Osteoblast (primary cell): ENCODE results near the gene CMTM1. TPM values are rescaled to one million over a fixed set of nuclear protein-coding genes. Genes with fewer than 3 reads are reported as not detected.

Source experiments
- DNase-seq: peaks from one replicate; pipeline ENCODE4 v3.0.0; 2011; ENCODE audit warnings: low spot score, mixed read lengths; ENCODE audit not compliant: insufficient read length; ENCODE audit errors: missing footprints
- H2AFZ ChIP-seq: 2 replicates; pipeline ENCODE4 v1.6.0; 2011; ENCODE audit warnings: mild to moderate bottlenecking, low read length
- H3K27ac ChIP-seq: 2 replicates; pipeline ENCODE4 v1.5.1; 2011; ENCODE audit warnings: mild to moderate bottlenecking, low read depth, low read length, moderate library complexity
- H3K27me3 ChIP-seq: 2 replicates; pipeline ENCODE4 v1.6.0; 2012; ENCODE audit warnings: mild to moderate bottlenecking, control low read depth, inconsistent platforms, low read length, moderate library complexity; ENCODE audit not compliant: insufficient read depth
- H3K36me3 ChIP-seq: 2 replicates; pipeline ENCODE4 v1.5.1; 2011; ENCODE audit warnings: mild to moderate bottlenecking, low read length, control low read depth, moderate library complexity; ENCODE audit not compliant: insufficient read depth
- H3K4me1 ChIP-seq: 2 replicates; pipeline ENCODE4 v1.5.1; 2011; ENCODE audit warnings: mild to moderate bottlenecking, low read length, control low read depth, moderate library complexity; ENCODE audit not compliant: insufficient read depth
- H3K4me2 ChIP-seq: 2 replicates; pipeline ENCODE4 v1.6.0; 2011; ENCODE audit warnings: mild to moderate bottlenecking, low read length; ENCODE audit not compliant: insufficient read depth
- H3K4me3 ChIP-seq: fragments of 200-600 bp; sonication (generic); 3 replicates; pipeline ENCODE4 v1.5.1; 2012; ENCODE audit warnings: mild to moderate bottlenecking, low read length, inconsistent platforms; ENCODE audit not compliant: insufficient read depth
- H3K79me2 ChIP-seq: 2 replicates; pipeline ENCODE4 v1.6.0; 2012; ENCODE audit warnings: mild to moderate bottlenecking, low read length, control low read depth, inconsistent platforms; ENCODE audit not compliant: insufficient read depth
- H3K9me3 ChIP-seq: 2 replicates; pipeline ENCODE4 v1.5.1; 2011; ENCODE audit warnings: low read depth, low read length, control low read depth
- H4K20me1 ChIP-seq: 2 replicates; pipeline ENCODE4 v1.6.0; 2012; ENCODE audit warnings: mild to moderate bottlenecking, low read length, control low read depth; ENCODE audit not compliant: insufficient read depth
- CTCF ChIP-seq: IDR thresholded peaks from 2 replicates; pipeline ENCODE4 v1.5.1; 2011; ENCODE audit warnings: mild to moderate bottlenecking, low read depth, low read length, moderate library complexity; ENCODE audit errors: extremely low read depth
- total RNA-seq: library from RNA; depleted of rRNA; stranded (reverse); fragments of >200 nt; gene quantifications from 2 replicates; pipeline ENCODE4 v1.2.3, GENCODE V29; 2012

The CMTM1 gene
- total RNA-seq, 1 donor: 4.0 TPM

- no peaks in the 10 kb centered on the region for H3K27me3 ChIP-seq
- peak overlapping the region; percentile 100 for H3K27ac ChIP-seq
- no peaks in the 10 kb centered on the region for H3K36me3 ChIP-seq
- peak overlapping the region; percentile 55 for H3K4me3 ChIP-seq
- peak; percentile 96 for DNase-seq
- no peak overlapping the region for H2AFZ ChIP-seq
- H3K4me2 ChIP-seq: peak overlapping the region; percentile 83
- TF ChIP-seq CTCF: no peak
- no peaks in the 10 kb centered on the region for H3K79me2 ChIP-seq
- H3K9me3 ChIP-seq: no peaks in the 10 kb centered on the region
- H4K20me1 ChIP-seq: no peaks in the 10 kb centered on the region
- peaks cover 62% of the 10 kb centered on the region for H3K4me1 ChIP-seq
Measured at GRCh38 chr16:66618588-66619375, 52.5 kb downstream of the CMTM1 start.

- Histone ChIP-seq H3K79me2 (no peaks in the 10 kb centered on the region), H3K9me3 (no peaks in the 10 kb centered on the region), H3K4me2 (peak overlapping the region; percentile 83), H4K20me1 (no peaks in the 10 kb centered on the region), H3K36me3 (no peaks in the 10 kb centered on the region), H3K27me3 (no peaks in the 10 kb centered on the region), H2AFZ (peak overlapping the region; percentile 47), H3K4me1 (peaks cover 62% of the 10 kb centered on the region), H3K4me3 (peak overlapping the region; percentile 55), H3K27ac (peak overlapping the region; percentile 100)
- no peak for TF ChIP-seq CTCF
- DNase-seq: peak; percentile 80
Measured at GRCh38 chr16:66619534-66620428, 53.5 kb downstream of the CMTM1 start.

GRCh38 chr16:66620429-66620795, 54.2 kb downstream of the CMTM1 start:
- no peaks in the 10 kb centered on the region for H3K36me3 ChIP-seq
- no peak for DNase-seq
- H3K9me3 ChIP-seq: no peaks in the 10 kb centered on the region
- no peaks in the 10 kb centered on the region for H3K79me2 ChIP-seq
- H4K20me1 ChIP-seq: no peaks in the 10 kb centered on the region
- peaks cover 62% of the 10 kb centered on the region for H3K4me1 ChIP-seq
- peak overlapping the region; percentile 83 for H3K4me2 ChIP-seq
- H3K27me3 ChIP-seq: no peaks in the 10 kb centered on the region
- peak overlapping the region; percentile 100 for H3K27ac ChIP-seq
- H2AFZ ChIP-seq: peak overlapping the region; percentile 47
- no peak overlapping the region for H3K4me3 ChIP-seq
- TF ChIP-seq CTCF: no peak

- Histone ChIP-seq H3K79me2 (no peaks in the 10 kb centered on the region), H4K20me1 (no peaks in the 10 kb centered on the region), H3K27ac (peak overlapping the region; percentile 75), H3K36me3 (no peaks in the 10 kb centered on the region), H2AFZ (peak overlapping the region; percentile 36), H3K4me2 (no peak overlapping the region), H3K4me1 (peaks cover 52% of the 10 kb centered on the region), H3K4me3 (no peak overlapping the region), H3K9me3 (no peaks in the 10 kb centered on the region), H3K27me3 (no peaks in the 10 kb centered on the region)
- DNase-seq: peak; percentile 93
- no peak for TF ChIP-seq CTCF
Measured at GRCh38 chr16:66621973-66622372, 55.7 kb downstream of the CMTM1 start.
